HTR-8/SVneo (cell line): ENCODE results near the gene ZDHHC13.

Experiments
- DNase-seq: peaks from one replicate; pipeline ENCODE4 v3.0.0; 2011; ENCODE audit warnings: low spot score, mixed read lengths; ENCODE audit not compliant: insufficient read length
- FAIRE-seq: peaks from 2 replicates; lab custom pipeline; 2011; peaks lifted over from hg19 to GRCh38; lab: Jason Lieb, UNC

The ZDHHC13 gene

GRCh38 chr11:19164230-19164855, 47.4 kb downstream of the ZDHHC13 start:
- FAIRE-seq (no peak), DNase-seq (no peak)

GRCh38 chr11:19164881-19165280, 47.9 kb downstream of the ZDHHC13 start:
- FAIRE-seq (no peak), DNase-seq (no peak)

- DNase-seq (no peak), FAIRE-seq (no peak)
These were observed 51.1 kb downstream of the ZDHHC13 start for GRCh38 chr11:19168090-19168489.

GRCh38 chr11:19173004-19173689, 56.2 kb downstream of the ZDHHC13 start:
- no peak for FAIRE-seq
- DNase-seq, result no peak

- FAIRE-seq, result peak; percentile 16
These were observed 57.1 kb downstream of the ZDHHC13 start for GRCh38 chr11:19173964-19174638.

GRCh38 chr11:19176629-19177186, 59.7 kb downstream of the ZDHHC13 start:
- no peak for FAIRE-seq
- no peak for DNase-seq

More at GRCh38 chr11:19173964-19174638, 57.1 kb downstream of the ZDHHC13 start:
- DNase-seq, result no peak

- no peak for FAIRE-seq
- DNase-seq, result no peak
These were observed 64.7 kb downstream of the ZDHHC13 start for GRCh38 chr11:19181531-19182261.

- FAIRE-seq (no peak), DNase-seq (no peak)
These were observed 66.7 kb downstream of the ZDHHC13 start for GRCh38 chr11:19183646-19184045.

- FAIRE-seq, result no peak
These were observed 68.1 kb downstream of the ZDHHC13 start for GRCh38 chr11:19185036-19185435.

GRCh38 chr11:19185516-19186052, 68.6 kb downstream of the ZDHHC13 start:
- DNase-seq, result no peak
- no peak for FAIRE-seq

More at GRCh38 chr11:19185036-19185435, 68.1 kb downstream of the ZDHHC13 start:
- DNase-seq, result no peak

GRCh38 chr11:19187114-19187832, 70.3 kb downstream of the ZDHHC13 start:
- FAIRE-seq (no peak), DNase-seq (no peak)

GRCh38 chr11:19187833-19188258, 70.9 kb downstream of the ZDHHC13 start:
- FAIRE-seq, result no peak
- DNase-seq, result no peak

GRCh38 chr11:19191530-19192169, 74.7 kb downstream of the ZDHHC13 start:
- no peak for DNase-seq
- peak; percentile 23 for FAIRE-seq

- FAIRE-seq (no peak), DNase-seq (no peak)
These were observed 76.9 kb downstream of the ZDHHC13 start for GRCh38 chr11:19193916-19194315.

- DNase-seq (no peak), FAIRE-seq (no peak)
These were observed 77.8 kb downstream of the ZDHHC13 start for GRCh38 chr11:19194620-19195308.

GRCh38 chr11:19196432-19196831, 79.5 kb downstream of the ZDHHC13 start:
- FAIRE-seq (no peak), DNase-seq (no peak)

- FAIRE-seq, result no peak
- DNase-seq, result no peak
These were observed 82.1 kb downstream of the ZDHHC13 start for GRCh38 chr11:19199048-19199447.

GRCh38 chr11:19199771-19200170, 82.8 kb downstream of the ZDHHC13 start:
- no peak for DNase-seq
- no peak for FAIRE-seq
